HEK293T (cell line): ENCODE data around the gene PRKAG2.

ENCODE experiments used
- CTCF ChIA-PET: fragments of 350-600 bp; formaldehyde crosslinking; extraction: SDS; loops from one replicate; lab custom pipeline; 2021; ENCODE audit warnings: antibody characterized with exemption, inconsistent platforms; lab: Yijun Ruan, JAX
- POLR2A ChIA-PET: fragments of 350-600 bp; formaldehyde crosslinking; extraction: SDS; loops from one replicate; lab custom pipeline; 2020; ENCODE audit warnings: antibody characterized with exemption, inconsistent platforms; lab: Yijun Ruan, JAX
- DNase-seq: peaks from one replicate; pipeline ENCODE4 v3.0.0; 2012; ENCODE audit warnings: mixed read lengths; ENCODE audit errors: extremely low spot score
- ARNT ChIP-seq: fragments of 450-650 bp; IDR thresholded peaks from 2 replicates; pipeline ENCODE4 v1.6.1; 2017; ENCODE audit warnings: mild to moderate bottlenecking
- BHLHE40 ChIP-seq: fragments of 450-650 bp; IDR thresholded peaks from 2 replicates; pipeline ENCODE4 v1.6.1; 2016; ENCODE audit warnings: mild to moderate bottlenecking, moderate library complexity, borderline replicate concordance
- CTBP1 ChIP-seq: fragments of 450-650 bp; IDR thresholded peaks from 2 replicates; pipeline ENCODE4 v1.6.1; 2016; ENCODE audit warnings: borderline replicate concordance
- ELF4 ChIP-seq: fragments of 450-650 bp; IDR thresholded peaks from 2 replicates; pipeline ENCODE4 v1.6.1; 2017; ENCODE audit warnings: antibody characterized with exemption
- FOXA1 ChIP-seq: fragments of 450-650 bp; IDR thresholded peaks from 2 replicates; pipeline ENCODE4 v1.6.1; 2016; ENCODE audit warnings: mild to moderate bottlenecking
- FOXK2 ChIP-seq: fragments of 450-650 bp; IDR thresholded peaks from 2 replicates; pipeline ENCODE4 v1.6.1; 2016; ENCODE audit warnings: mild to moderate bottlenecking
- FOXM1 ChIP-seq: fragments of 450-650 bp; IDR thresholded peaks from 2 replicates; pipeline ENCODE4 v1.6.1; 2017; ENCODE audit warnings: mild to moderate bottlenecking, borderline replicate concordance
- HDGF ChIP-seq: fragments of 450-650 bp; IDR thresholded peaks from 2 replicates; pipeline ENCODE4 v1.6.1; 2017; ENCODE audit warnings: antibody characterized with exemption, borderline replicate concordance
- L3MBTL2 ChIP-seq: fragments of 450-650 bp; conservative IDR thresholded peaks from 2 replicates; pipeline ENCODE4 v1.6.1; 2016; ENCODE audit warnings: mild to moderate bottlenecking
- LEF1 ChIP-seq: fragments of 450-650 bp; IDR thresholded peaks from 2 replicates; pipeline ENCODE4 v1.6.1; 2017; ENCODE audit warnings: mild to moderate bottlenecking, borderline replicate concordance
- NFRKB ChIP-seq: fragments of 450-650 bp; IDR thresholded peaks from 2 replicates; pipeline ENCODE4 v1.6.1; 2016; ENCODE audit warnings: mild to moderate bottlenecking, moderate library complexity
- SP1 ChIP-seq: fragments of 450-650 bp; IDR thresholded peaks from 2 replicates; pipeline ENCODE4 v1.6.1; 2017
- SUZ12 ChIP-seq: fragments of 450-650 bp; IDR thresholded peaks from 2 replicates; pipeline ENCODE4 v1.6.1; 2016; ENCODE audit warnings: mild to moderate bottlenecking
- TARDBP ChIP-seq: fragments of 450-650 bp; IDR thresholded peaks from 2 replicates; pipeline ENCODE4 v1.6.1; 2016
- ZNF384 ChIP-seq: fragments of 450-650 bp; IDR thresholded peaks from 2 replicates; pipeline ENCODE4 v1.6.1; 2016
- TF ChIP-seq, protein P1 (sequence below): fragments of 450-650 bp; IDR thresholded peaks from 2 replicates; pipeline ENCODE4 v1.6.1; 2016

Gene PRKAG2

DNA sequence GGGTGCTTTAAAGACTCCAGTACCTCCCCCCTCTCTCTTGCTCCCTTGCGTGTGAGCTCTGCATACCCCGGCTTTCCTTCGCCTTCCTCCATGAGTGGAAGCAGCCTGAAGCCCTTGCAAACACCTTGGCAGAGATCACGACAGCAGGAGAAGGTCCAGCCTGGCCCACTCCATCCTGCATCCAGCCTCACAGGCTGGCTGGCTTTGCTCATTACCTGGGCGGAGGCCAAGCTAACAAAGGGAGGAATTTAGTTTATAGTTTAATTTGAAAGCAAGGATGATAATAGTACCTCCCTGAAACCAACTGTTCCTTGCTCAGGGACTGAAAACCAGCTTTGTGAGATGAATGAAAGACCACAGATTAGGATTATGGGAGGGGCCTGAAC, 99.4 kb downstream of the PRKAG2 start:
- TF ChIP-seq SP1 (no peak), ZNF384 (no peak), SUZ12 (no peak), LEF1 (no peak), FOXA1 (no peak), ARNT (no peak), HDGF (no peak), TARDBP (no peak), ELF4 (no peak), BHLHE40 (no peak), CTBP1 (no peak), FOXM1 (no peak), L3MBTL2 (no peak), NFRKB (no peak), FOXK2 (no peak)
- TF ChIP-seq, protein P1, sequence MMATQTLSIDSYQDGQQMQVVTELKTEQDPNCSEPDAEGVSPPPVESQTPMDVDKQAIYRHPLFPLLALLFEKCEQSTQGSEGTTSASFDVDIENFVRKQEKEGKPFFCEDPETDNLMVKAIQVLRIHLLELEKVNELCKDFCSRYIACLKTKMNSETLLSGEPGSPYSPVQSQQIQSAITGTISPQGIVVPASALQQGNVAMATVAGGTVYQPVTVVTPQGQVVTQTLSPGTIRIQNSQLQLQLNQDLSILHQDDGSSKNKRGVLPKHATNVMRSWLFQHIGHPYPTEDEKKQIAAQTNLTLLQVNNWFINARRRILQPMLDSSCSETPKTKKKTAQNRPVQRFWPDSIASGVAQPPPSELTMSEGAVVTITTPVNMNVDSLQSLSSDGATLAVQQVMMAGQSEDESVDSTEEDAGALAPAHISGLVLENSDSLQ = no peak
- CTCF ChIA-PET = interaction anchor here (0.5 to 2.2 kb wide), 5 partner anchors 18 to 196 kb away, joined by 3 to 6 read pairs (median 3); no protein-coding TSS in a partner anchor
- POLR2A ChIA-PET = no interaction called here
- no peak for DNase-seq

DNA sequence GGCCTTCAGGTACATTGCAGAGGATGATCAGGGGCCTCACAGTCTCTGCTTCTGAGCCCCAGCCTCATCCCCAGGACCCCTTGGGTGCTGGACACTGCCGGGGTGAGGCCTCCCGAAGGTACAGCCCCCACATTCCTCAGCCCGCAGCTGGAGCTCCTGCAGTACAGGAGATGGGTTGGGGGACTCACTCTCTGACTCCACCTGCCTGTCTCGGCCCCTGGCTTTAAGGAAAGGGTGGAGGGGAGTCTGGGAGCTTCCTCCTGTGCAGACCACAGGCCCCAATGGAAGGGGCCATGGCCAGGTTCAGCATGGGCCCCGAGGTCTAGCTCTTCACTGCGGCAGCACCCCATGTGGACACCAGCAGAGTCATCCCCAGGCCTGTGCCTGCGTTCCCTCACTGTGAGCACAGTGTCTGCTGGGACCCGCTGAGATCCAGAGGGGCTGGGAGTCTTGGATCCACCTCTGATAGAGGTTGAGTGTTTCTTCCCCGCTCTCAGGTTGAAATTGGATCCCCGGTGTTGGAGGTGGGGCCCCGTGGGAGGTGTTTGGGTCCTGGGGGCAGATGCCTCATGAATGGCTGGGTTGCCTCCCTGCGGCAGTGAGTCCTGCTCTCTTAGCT, 99.9 kb downstream of the PRKAG2 start:
- no peak for DNase-seq
- ChIA-PET POLR2A (no interaction called here), CTCF (interaction anchor here (1.4 to 2.2 kb wide), 2 partner anchors 17 to 23 kb away, joined by 4 to 6 read pairs; no protein-coding TSS in a partner anchor)
- TF ChIP-seq SP1 = no peak
- TF ChIP-seq ELF4 = no peak
- no peak for TF ChIP-seq FOXM1
- no peak for TF ChIP-seq TARDBP
- TF ChIP-seq SUZ12 = no peak
- TF ChIP-seq, protein P1 = no peak
- TF ChIP-seq BHLHE40 = no peak
- no peak for TF ChIP-seq NFRKB
- TF ChIP-seq ARNT = no peak
- TF ChIP-seq HDGF = no peak
- TF ChIP-seq L3MBTL2 = no peak
- no peak for TF ChIP-seq LEF1
- TF ChIP-seq ZNF384 = no peak
- no peak for TF ChIP-seq FOXA1
- TF ChIP-seq FOXK2 = no peak
- no peak for TF ChIP-seq CTBP1

DNA sequence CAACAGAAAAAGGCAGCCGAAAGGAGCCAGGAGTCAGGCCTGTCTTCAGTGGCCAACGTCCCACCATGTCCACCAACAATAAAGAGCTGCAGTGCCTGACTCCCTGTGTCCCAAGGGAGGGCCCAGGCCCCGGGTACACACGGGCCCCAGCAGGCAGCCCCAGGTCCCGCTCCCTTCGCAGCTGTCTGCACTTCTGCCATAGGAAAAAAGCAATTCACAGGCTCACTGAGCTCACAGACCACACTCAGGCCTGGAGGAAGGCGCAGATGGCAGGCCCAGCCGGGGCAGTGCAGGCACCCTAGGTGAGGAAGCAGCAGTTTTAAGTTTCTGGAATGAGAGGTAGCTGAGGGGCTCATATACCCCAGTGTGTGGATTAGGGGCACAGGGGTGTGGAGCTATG, 100.5 kb downstream of the PRKAG2 start:
- TF ChIP-seq, protein P1 = no peak
- TF ChIP-seq ZNF384 (no peak), LEF1 (no peak), CTBP1 (no peak)
- POLR2A ChIA-PET = no interaction called here
- DNase-seq = no peak
- CTCF ChIA-PET = interaction anchor here (0.6 to 2.2 kb wide), 3 partner anchors 17 to 62 kb away, joined by 4 to 6 read pairs (median 4); no protein-coding TSS in a partner anchor

- ChIA-PET POLR2A (no interaction called here), CTCF (interaction anchor here (0.6 to 2.2 kb wide), 3 partner anchors 16 to 62 kb away, joined by 4 to 6 read pairs (median 4); no protein-coding TSS in a partner anchor)
- TF ChIP-seq LEF1 (no peak), L3MBTL2 (no peak), SUZ12 (no peak), NFRKB (no peak), HDGF (no peak), SP1 (no peak), ARNT (no peak), FOXA1 (no peak), FOXM1 (no peak), BHLHE40 (no peak)
- TF ChIP-seq, protein P1 = no peak
- no peak for DNase-seq
Observed at GRCh38 chr7:151775547-151776443, 101.1 kb downstream of the PRKAG2 start.

DNA sequence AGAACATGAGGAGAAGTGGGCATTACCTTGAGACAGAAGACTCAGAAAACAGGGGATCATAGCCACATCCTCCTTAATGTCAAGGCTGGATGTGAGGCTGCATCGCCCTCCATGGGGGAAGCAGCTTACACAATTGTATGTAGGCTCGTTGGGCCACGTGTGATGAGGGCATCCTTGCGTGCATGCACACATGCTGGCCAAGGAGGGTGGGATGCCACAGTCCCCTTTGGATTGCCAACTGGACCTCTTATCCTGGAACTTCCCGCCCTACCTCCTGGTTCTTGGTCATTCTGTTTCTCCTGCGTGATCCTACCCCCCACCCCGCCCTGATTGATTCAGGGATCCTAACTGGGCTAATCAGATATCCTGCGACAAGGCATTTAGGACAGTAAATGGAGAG, 102.0 kb downstream of the PRKAG2 start:
- POLR2A ChIA-PET = no interaction called here
- no peak for DNase-seq
- CTCF ChIA-PET = interaction anchor here (1.0 kb wide), 1 partner anchor 8 kb away, joined by 4 read pairs; no protein-coding TSS in a partner anchor
- no peak for TF ChIP-seq FOXK2
- TF ChIP-seq SUZ12 = no peak
- no peak for TF ChIP-seq ELF4
- no peak for TF ChIP-seq HDGF
- TF ChIP-seq FOXA1 = no peak
- TF ChIP-seq TARDBP = no peak
